SK-N-SH (cell line): ENCODE results near the gene FRMD6. TPM values are rescaled to one million over a fixed set of nuclear protein-coding genes. Genes with fewer than 3 reads are reported as not detected.

Experiments used
- CTCF ChIA-PET: fragments of 300-600, 350-600 bp; formaldehyde crosslinking; extraction: SDS; loops from one replicate; lab custom pipeline; 2021; lab: Yijun Ruan, JAX
- POLR2A ChIA-PET: fragments of 350-600 bp; sonication (Branson Sonifier 250); formaldehyde crosslinking; extraction: SDS; loops from one replicate; lab custom pipeline; 2020; ENCODE audit warnings: antibody characterized with exemption, inconsistent platforms; lab: Yijun Ruan, JAX
- DNase-seq: peaks from one replicate; pipeline ENCODE4 v3.0.0; 2012
- H2AFZ ChIP-seq: fragments of 200-600 bp; sonication (generic); 2 replicates; pipeline ENCODE4 v1.8.1; 2016; ENCODE audit warnings: antibody characterized with exemption, mild to moderate bottlenecking, low read depth
- H3F3A ChIP-seq: fragments of 200-600 bp; sonication (generic); replicated peaks from 2 replicates; pipeline ENCODE3; 2016; ENCODE audit warnings: antibody characterized with exemption, mild to moderate bottlenecking; ENCODE audit not compliant: insufficient read depth
- H3K27ac ChIP-seq, 2 experiments: fragments of 200-500 bp in 1 of 2; fragments of 200-600 bp in 1 of 2; sonication (Bioruptor generic) in 1 of 2; sonication (generic), shearing (Covaris generic) in 1 of 2; 2 replicates each; pipeline versions ENCODE4 v1.5.1 to v1.6.1; 2014 to 2016; ENCODE audit warnings: low read depth in 2 of 2, inconsistent platforms in 1 of 2, low read length in 1 of 2, mild to moderate bottlenecking in 1 of 2, mixed read lengths in 1 of 2
- H3K27me3 ChIP-seq: fragments of 200-600 bp; sonication (generic), shearing (Covaris generic); 2 replicates; pipeline ENCODE4 v1.6.1; 2016; ENCODE audit warnings: mixed run types; ENCODE audit not compliant: insufficient read depth
- H3K36me3 ChIP-seq, 2 experiments: fragments of 200-500 bp in 1 of 2; fragments of 200-600 bp in 1 of 2; sonication (Bioruptor generic) in 1 of 2; sonication (generic) in 1 of 2; replicated peaks in 1 of 2; 2 replicates each; pipeline versions ENCODE3 to v1.5.1; 2014 to 2016; ENCODE audit warnings: low read length in 1 of 2, mild to moderate bottlenecking in 1 of 2; ENCODE audit not compliant: insufficient read depth in 2 of 2, control insufficient read depth in 1 of 2
- H3K4me1 ChIP-seq, 2 experiments: fragments of 200-500 bp in 1 of 2; fragments of 200-600 bp in 1 of 2; sonication (Bioruptor generic) in 1 of 2; sonication (generic), shearing (Covaris generic) in 1 of 2; 2 replicates each; pipeline versions ENCODE4 v1.5.1 to v1.6.1; 2014 to 2016; ENCODE audit warnings: low read depth in 1 of 2, low read length in 1 of 2, mixed run types in 1 of 2; ENCODE audit not compliant: insufficient read depth in 2 of 2, control insufficient read depth in 1 of 2
- H3K4me2 ChIP-seq: fragments of 200-600 bp; sonication (generic), shearing (Covaris generic); 2 replicates; pipeline ENCODE4 v1.6.1; 2017; ENCODE audit warnings: mixed run types
- H3K4me3 ChIP-seq, 2 experiments: fragments of 200-500 bp in 1 of 2; fragments of 200-600 bp in 1 of 2; sonication (Bioruptor generic) in 1 of 2; sonication (generic), shearing (Covaris generic) in 1 of 2; 2 replicates each; pipeline versions ENCODE4 v1.5.1 to v1.8.1; 2014 to 2016; ENCODE audit warnings: low read depth in 2 of 2, inconsistent platforms in 1 of 2, low read length in 1 of 2, mild to moderate bottlenecking in 1 of 2, mixed read lengths in 1 of 2, moderate library complexity in 1 of 2
- H3K79me2 ChIP-seq: fragments of 200-600 bp; sonication (generic); 2 replicates; pipeline ENCODE4 v1.8.1; 2017; ENCODE audit warnings: mild to moderate bottlenecking; ENCODE audit not compliant: insufficient read depth
- H3K9ac ChIP-seq: fragments of 200-600 bp; sonication (generic); 2 replicates; pipeline ENCODE4 v1.6.1; 2017; ENCODE audit warnings: mixed run types
- H3K9me2 ChIP-seq: fragments of 200-600 bp; sonication (generic); 2 replicates; pipeline ENCODE4 v1.6.1; 2017; ENCODE audit warnings: mixed run types
- H3K9me3 ChIP-seq: fragments of 200-600 bp; sonication (generic); 2 replicates; pipeline ENCODE4 v1.6.1; 2017; ENCODE audit warnings: mixed run types, mild to moderate bottlenecking, moderate library complexity
- H4K20me1 ChIP-seq: fragments of 200-600 bp; sonication (generic); 2 replicates; pipeline ENCODE4 v1.6.1; 2017; ENCODE audit warnings: mild to moderate bottlenecking, mixed run types; ENCODE audit not compliant: insufficient read depth
- CTCF ChIP-seq: fragments of 200-600 bp; sonication (generic); IDR thresholded peaks from 2 replicates; pipeline ENCODE4 v1.6.1; 2017; ENCODE audit warnings: antibody characterized with exemption, mild to moderate bottlenecking, moderate library complexity
- EZH2phosphoT487 ChIP-seq: fragments of 200-600 bp; sonication (generic); IDR thresholded peaks from 2 replicates; pipeline ENCODE4 v1.6.1; 2017; ENCODE audit warnings: low read depth, mixed run types, mild to moderate bottlenecking, antibody characterized with exemption, moderate library complexity, borderline replicate concordance
- RFX5 ChIP-seq: IDR thresholded peaks from 2 replicates; pipeline ENCODE4 v1.6.1; 2012; ENCODE audit warnings: mild to moderate bottlenecking, improper control_type of control experiment, low read length
- SMC3 ChIP-seq: IDR thresholded peaks from 2 replicates; pipeline ENCODE4 v1.6.1; 2012; ENCODE audit warnings: low read depth, low read length, improper control_type of control experiment
- TAF1 ChIP-seq: IDR thresholded peaks from 2 replicates; pipeline ENCODE4 v1.6.1; 2012; ENCODE audit warnings: low read depth, mild to moderate bottlenecking, low read length, moderate library complexity, borderline replicate concordance
- WGBS: methylation state at CpG from one replicate; pipeline ENCODE4 v1.1.6; 2017; ENCODE audit warnings: low lambda C conversion rate; 5-methylcytosine and 5-hydroxymethylcytosine counted together
- polyA plus RNA-seq, 3 experiments: library from polyadenylated mRNA; depleted of rRNA; stranded (reverse); fragments of >200 nt; gene quantifications; 2 replicates each; pipeline ENCODE4 v1.2.3, GENCODE V29; 2012
- TF ChIP-seq, protein P1 (sequence below): IDR thresholded peaks from 2 replicates; pipeline ENCODE4; 2012

Gene FRMD6
- polyA plus RNA-seq, 1 of the 3 experiments (the other 2 are of a cell fraction) = 147 TPM

DNA sequence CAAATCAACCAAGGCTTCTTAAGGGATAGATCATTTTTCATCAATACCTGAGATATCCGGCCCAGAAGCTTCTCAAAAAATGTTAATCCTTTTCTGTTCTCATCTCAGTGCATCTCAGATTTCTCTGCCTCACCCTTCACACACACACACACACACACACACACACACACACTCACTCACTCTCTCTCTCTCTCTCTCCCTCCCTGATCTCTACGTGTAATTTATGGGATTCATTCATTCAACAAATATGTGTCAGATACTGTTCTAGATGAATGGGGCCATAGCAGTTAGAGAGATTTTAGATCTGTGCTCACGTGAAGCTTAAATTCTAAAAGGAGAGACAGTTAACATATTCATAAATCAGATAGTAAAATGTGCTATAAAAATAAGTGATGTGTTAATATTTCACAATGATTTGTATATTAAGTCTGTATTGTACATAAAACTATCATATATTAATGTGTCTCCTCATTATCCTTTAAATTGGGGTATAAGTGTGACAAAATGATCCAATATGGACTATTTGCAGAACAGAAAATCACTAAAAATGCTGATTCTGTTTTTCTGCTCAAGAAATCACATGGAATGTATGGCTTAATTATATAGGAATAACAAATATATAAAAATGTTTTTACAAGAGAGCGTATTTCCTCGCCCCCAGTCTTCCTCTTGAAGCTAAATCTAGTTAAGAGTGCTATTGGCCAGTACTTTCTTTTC is 7.3 kb upstream of the FRMD6 start:
- POLR2A ChIA-PET = no interaction called here
- no peak overlapping the region for H3K4me3 ChIP-seq
- WGBS = 75% methylated on average over 5 of the region's 5 CpGs
- no peak for TF ChIP-seq SMC3
- TF ChIP-seq, protein P1, sequence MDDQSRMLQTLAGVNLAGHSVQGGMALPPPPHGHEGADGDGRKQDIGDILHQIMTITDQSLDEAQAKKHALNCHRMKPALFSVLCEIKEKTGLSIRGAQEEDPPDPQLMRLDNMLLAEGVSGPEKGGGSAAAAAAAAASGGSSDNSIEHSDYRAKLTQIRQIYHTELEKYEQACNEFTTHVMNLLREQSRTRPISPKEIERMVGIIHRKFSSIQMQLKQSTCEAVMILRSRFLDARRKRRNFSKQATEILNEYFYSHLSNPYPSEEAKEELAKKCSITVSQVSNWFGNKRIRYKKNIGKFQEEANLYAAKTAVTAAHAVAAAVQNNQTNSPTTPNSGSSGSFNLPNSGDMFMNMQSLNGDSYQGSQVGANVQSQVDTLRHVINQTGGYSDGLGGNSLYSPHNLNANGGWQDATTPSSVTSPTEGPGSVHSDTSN = peak; percentile 45
- TF ChIP-seq, all 33 proteins: peak for 1
- no peak overlapping the region for H2AFZ ChIP-seq
- peak overlapping the region in 1 of 2 experiments; percentile 86; a peak in 2 of 4 replicates for H3K27ac ChIP-seq
- peaks cover 10 to 14% of the 10 kb centered on the region in 2 experiments; a peak in 3 of 4 replicates for H3K4me1 ChIP-seq
- no peak for DNase-seq
- no peak overlapping the region for H3K9ac ChIP-seq
- H3K27me3 ChIP-seq = no peaks in the 10 kb centered on the region
- H3K4me2 ChIP-seq = no peak overlapping the region
- no peaks in the 10 kb centered on the region for H4K20me1 ChIP-seq
- CTCF ChIA-PET = interaction anchor here (1.1 kb wide), 1 partner anchor 132 kb away, joined by 3 read pairs; no protein-coding TSS in a partner anchor
- H3K9me2 ChIP-seq = no peaks in the 10 kb centered on the region
- peaks cover 2 to 31% of the 10 kb centered on the region in 2 experiments for H3K36me3 ChIP-seq
- H3K79me2 ChIP-seq = peaks cover 85% of the 10 kb centered on the region
- no peaks in the 10 kb centered on the region for H3K9me3 ChIP-seq
- peaks cover 46% of the 10 kb centered on the region for H3F3A ChIP-seq

- TF ChIP-seq EZH2phosphoT487 = no peak
- no peak for TF ChIP-seq RFX5
- TF ChIP-seq CTCF = no peak
- TF ChIP-seq TAF1 = no peak
- 52% methylated on average over 2 of the region's 2 CpGs for WGBS
- POLR2A ChIA-PET = no interaction called here
- Histone ChIP-seq H4K20me1 (peaks cover 6% of the 10 kb centered on the region; the same call in 1 of the 2 replicates), H3K79me2 (peaks cover 96% of the 10 kb centered on the region), H3K4me2 (peak overlapping the region; percentile 91), H3K9me3 (no peaks in the 10 kb centered on the region), H3K4me3 (peak overlapping the region; percentile 4 to 86; a peak in 2 of 4 replicates), H2AFZ (no peak overlapping the region), H3K9ac (peak overlapping the region; percentile 51; the same call in 1 of the 2 replicates), H3K27me3 (no peaks in the 10 kb centered on the region), H3K36me3 (peaks cover 1 to 13% of the 10 kb centered on the region in 2 experiments), H3F3A (peaks cover 37% of the 10 kb centered on the region), H3K9me2 (no peaks in the 10 kb centered on the region), H3K27ac (peak overlapping the region; percentile 53 to 88), H3K4me1 (peaks cover 12 to 17% of the 10 kb centered on the region in 2 experiments; a peak in 3 of 4 replicates)
- CTCF ChIA-PET = interaction anchor here (2.1 kb wide), 1 partner anchor 365 kb away, joined by 7 read pairs; no protein-coding TSS in a partner anchor
- no peak for DNase-seq
These were observed 3.4 kb upstream of the FRMD6 start for GRCh38 chr14:51648296-51648695.
